Activated CD8-positive, alpha-beta memory T cell treated with anti-CD3 and anti-CD28 coated beads, Interleukin-2, amount 10 ng/mL, durations not matched to agents 7 days and 5 days (primary cell): Measurements from ENCODE around the gene ATXN7. TPM values are rescaled to one million over a fixed set of nuclear protein-coding genes. Genes with fewer than 3 reads are reported as not detected.

Experiments
- ATAC-seq: fragments of 150-1000 bp; cut with Tn5 transposase; one replicate; pipeline ENCODE4 v1.10.0; 2021; ENCODE audit warnings: moderate library complexity
- CTCF ChIA-PET: fragments of 350-600 bp; sonication (Branson Sonifier 250); formaldehyde crosslinking; loops from one replicate; lab custom pipeline; 2021; ENCODE audit warnings: antibody characterized with exemption; lab: Charles Lee
- DNase-seq: peaks from one replicate; pipeline ENCODE4 v3.0.0-alpha.2; 2020
- H3K27ac Mint-ChIP-seq: one replicate; pipeline ENCODE4 v1.8.0; 2021; ENCODE audit warnings: mild to moderate bottlenecking, mixed read lengths
- H3K27me3 Mint-ChIP-seq: one replicate; pipeline ENCODE4 v1.8.0; 2021; ENCODE audit warnings: mixed read lengths
- H3K36me3 Mint-ChIP-seq: one replicate; pipeline ENCODE4 v1.8.0; 2021; ENCODE audit warnings: mild to moderate bottlenecking, mixed read lengths
- H3K4me1 Mint-ChIP-seq: one replicate; pipeline ENCODE4 v1.8.0; 2021; ENCODE audit warnings: mixed read lengths
- H3K4me3 Mint-ChIP-seq: one replicate; pipeline ENCODE4 v1.8.0; 2021; ENCODE audit warnings: mild to moderate bottlenecking, moderate library complexity, mixed read lengths
- H3K9me3 Mint-ChIP-seq: one replicate; pipeline ENCODE4 v1.8.0; 2022; ENCODE audit warnings: low read depth, mixed read lengths
- total RNA-seq, 2 experiments: library from RNA; stranded (reverse); gene quantifications; one replicate each; pipeline ENCODE4 v1.2.3, GENCODE V29; 2021

Gene ATXN7
- total RNA-seq, 2 experiments from 2014 or later = 41.9 to 56.5 TPM

DNA sequence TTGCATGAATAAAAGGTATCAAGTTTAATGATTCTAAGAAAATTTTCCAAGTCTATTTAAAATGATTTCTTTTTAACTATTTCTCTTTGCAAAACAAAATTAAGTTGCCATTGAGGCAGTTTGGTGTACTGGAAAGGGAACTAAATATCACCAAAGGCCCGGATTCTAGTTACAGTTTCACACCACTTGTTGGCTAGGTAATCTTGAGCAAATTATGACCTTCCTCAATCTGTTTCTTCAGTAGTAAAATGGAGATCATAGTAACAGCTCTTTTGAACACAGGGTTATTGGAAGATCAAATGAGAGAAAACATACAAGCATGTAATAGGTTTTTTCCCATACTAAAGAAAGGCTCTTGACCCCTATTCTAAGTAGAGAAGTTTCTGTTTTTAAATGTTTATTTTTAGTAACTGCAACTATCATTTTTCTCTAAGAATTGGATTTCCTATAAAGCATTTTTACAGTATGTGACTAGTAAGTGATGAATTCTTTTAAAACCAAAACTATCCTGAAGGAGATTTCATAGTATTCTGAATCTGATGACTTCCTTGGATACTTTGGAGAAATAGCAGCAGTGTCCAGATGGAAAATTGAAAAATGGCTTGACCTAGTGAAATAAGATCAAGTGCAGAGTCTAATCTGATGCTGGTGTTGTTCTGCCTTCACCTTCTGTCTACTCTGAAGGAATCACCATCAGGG is 32.8 kb downstream of the ATXN7 start:
- CTCF ChIA-PET = interaction anchor here (1.1 kb wide), 1 partner anchor 16 kb away, joined by 3 read pairs; the partner anchor contains the start of gene SCAANT1
- H3K4me3 Mint-ChIP-seq = no peak overlapping the region
- peaks cover 52% of the 10 kb centered on the region for H3K36me3 Mint-ChIP-seq
- peaks cover 37% of the 10 kb centered on the region for H3K4me1 Mint-ChIP-seq
- H3K27me3 Mint-ChIP-seq = no peaks in the 10 kb centered on the region
- DNase-seq = no peak
- peaks cover 4% of the 10 kb centered on the region for H3K9me3 Mint-ChIP-seq
- ATAC-seq = no peak
- H3K27ac Mint-ChIP-seq = no peak overlapping the region

DNA sequence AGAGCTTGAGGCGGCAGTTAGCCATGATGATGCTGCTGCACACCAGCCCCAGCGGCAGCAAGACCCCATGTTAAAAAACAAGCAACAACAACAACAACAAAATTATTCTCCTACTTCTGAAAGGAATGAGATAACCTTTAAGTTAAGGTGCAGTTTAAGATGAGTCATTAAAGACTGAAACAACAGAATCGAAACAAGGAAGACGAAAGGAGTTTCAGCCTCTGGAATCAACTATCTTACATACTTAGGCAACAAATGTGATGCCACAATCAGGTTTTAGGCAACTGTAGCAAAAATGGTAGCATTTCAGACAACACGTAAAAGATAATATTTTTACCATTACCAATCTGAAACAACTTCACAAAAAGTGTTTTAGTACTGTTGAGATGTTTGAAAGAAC is 36.3 kb downstream of the ATXN7 start:
- Mint-ChIP-seq H3K36me3 (peaks cover 45% of the 10 kb centered on the region), H3K27ac (no peak overlapping the region), H3K4me3 (no peak overlapping the region), H3K27me3 (no peaks in the 10 kb centered on the region), H3K9me3 (peaks cover 4% of the 10 kb centered on the region), H3K4me1 (peaks cover 32% of the 10 kb centered on the region)
- DNase-seq (no peak), ATAC-seq (no peak)
- CTCF ChIA-PET = no interaction called here

DNA sequence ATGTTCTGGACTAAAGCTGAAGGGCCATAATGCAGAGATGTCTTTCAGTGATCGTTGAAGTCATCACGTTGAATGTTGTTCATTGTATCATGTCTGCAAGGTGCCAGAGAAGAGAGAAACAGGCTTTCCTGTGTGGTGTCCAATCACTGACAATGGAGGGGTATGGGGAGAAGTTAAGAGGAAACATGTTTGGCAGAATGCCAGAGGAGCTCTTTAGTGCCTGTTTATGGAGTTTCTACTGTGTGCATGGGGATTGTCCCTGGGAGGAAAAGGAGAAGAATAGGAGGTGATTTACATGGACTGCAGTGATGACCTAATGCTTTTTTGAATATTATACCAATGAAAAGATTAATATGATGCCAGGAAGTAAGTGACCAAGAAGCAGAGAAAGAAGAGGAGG is 36.8 kb downstream of the ATXN7 start:
- Mint-ChIP-seq H3K36me3 (peaks cover 45% of the 10 kb centered on the region), H3K27me3 (no peaks in the 10 kb centered on the region), H3K4me3 (no peak overlapping the region), H3K4me1 (peaks cover 28% of the 10 kb centered on the region), H3K9me3 (peaks cover 4% of the 10 kb centered on the region), H3K27ac (peak overlapping the region; percentile 3)
- CTCF ChIA-PET = no interaction called here
- no peak for DNase-seq
- ATAC-seq = no peak

DNA sequence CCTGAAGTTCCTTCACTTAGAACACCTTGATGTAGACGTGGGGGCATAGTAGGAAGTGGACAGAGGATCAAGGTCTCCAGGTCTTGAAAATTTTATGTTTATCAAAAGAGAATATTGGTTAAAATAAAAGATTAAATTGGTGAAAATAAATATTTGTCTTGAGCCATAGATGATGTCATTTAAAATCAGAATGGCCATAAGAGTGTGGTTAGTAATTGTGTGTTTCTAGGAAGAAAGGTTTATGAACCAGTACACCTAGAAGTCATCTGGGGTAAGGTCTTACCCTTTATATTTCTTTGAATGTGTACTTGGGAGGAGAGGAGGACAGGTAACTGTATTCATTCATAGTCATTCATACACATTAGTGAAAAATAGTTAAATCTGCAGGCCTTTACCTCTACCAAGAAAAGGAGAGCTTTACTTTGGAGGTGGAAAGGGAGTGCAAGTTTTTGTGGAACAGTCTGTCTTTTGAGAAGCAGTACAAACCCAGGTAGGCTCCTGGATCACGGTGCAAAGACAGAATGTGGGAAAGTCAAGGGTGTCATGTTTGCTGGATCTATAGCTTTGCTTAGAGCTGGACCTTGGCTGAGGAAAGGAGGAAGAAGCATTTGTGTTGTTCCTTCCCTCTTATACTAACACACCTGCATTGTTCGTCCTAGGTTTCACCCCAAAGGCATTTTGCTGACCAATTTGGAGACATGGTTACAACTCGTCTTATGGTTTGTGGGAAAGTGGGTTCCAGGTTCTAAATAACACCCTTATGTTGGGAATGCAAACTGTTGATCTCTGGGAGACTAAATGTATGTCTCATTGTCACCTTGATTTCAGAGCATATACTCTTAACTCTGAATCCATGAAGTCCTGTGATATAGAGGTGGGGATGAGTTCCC is 42.3 kb downstream of the ATXN7 start:
- H3K36me3 Mint-ChIP-seq = peaks cover 21% of the 10 kb centered on the region
- H3K4me1 Mint-ChIP-seq = peaks cover 22% of the 10 kb centered on the region
- ATAC-seq (no peak), DNase-seq (no peak)
- peaks cover 3% of the 10 kb centered on the region for H3K9me3 Mint-ChIP-seq
- H3K27me3 Mint-ChIP-seq = no peaks in the 10 kb centered on the region
- no peak overlapping the region for H3K4me3 Mint-ChIP-seq
- CTCF ChIA-PET = no interaction called here
- H3K27ac Mint-ChIP-seq = no peak overlapping the region

DNA sequence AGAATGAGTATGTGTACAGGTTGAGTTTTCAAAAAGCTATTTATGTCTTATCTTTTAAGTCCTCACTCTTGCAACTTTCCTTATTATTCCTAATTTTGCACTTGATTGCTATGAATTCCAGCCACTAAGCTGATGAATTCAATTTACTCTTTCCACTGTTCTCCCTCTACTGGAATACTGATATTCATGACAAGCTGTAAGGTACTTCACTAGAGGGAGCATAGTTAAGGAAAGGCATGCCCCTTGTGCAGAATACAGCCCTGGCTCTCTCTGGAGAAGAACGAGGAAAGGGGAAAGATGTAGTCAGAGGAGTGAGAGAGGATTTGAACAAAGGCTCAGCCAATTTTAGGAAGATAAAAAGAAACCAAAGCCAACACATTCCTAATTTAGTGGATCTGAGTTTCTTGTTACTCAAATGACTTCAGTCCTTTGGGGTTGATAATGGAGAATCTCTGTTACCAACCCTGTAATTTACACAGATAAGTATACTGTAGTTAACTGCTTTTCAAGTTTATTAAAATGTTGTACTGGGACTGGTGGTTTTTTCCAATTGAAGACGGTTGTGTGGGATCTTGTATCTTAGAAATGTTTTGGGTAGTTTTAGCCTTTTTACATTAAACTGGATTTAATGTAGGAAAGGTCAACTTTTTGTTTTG is 44.5 kb downstream of the ATXN7 start:
- no peak for ATAC-seq
- peaks cover 26% of the 10 kb centered on the region for H3K4me1 Mint-ChIP-seq
- CTCF ChIA-PET = interaction anchor here (1.6 kb wide), 1 partner anchor 23 kb away, joined by 3 read pairs; no protein-coding TSS in a partner anchor
- no peak overlapping the region for H3K4me3 Mint-ChIP-seq
- DNase-seq = no peak
- no peak overlapping the region for H3K27ac Mint-ChIP-seq
- H3K27me3 Mint-ChIP-seq = no peaks in the 10 kb centered on the region
- H3K9me3 Mint-ChIP-seq = no peaks in the 10 kb centered on the region
- peaks cover 8% of the 10 kb centered on the region for H3K36me3 Mint-ChIP-seq

DNA sequence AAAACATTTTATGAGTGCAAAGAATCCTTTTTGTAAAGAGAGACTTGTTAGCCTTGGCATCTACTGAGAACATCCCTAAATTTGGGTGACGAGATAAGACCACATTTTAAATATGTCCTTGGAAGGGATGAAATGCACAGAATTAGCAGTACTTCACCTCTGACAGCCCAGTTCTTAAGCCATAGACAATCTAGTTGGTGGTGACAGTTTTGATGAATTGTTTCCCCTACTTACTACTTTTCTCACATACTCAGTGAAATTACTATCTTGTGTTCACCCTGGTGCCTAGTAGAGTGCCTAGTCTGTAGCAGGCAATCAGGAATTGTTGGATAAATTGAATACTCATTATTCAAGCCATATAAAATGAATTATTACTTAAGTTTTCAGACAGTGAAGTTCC is 45.1 kb downstream of the ATXN7 start:
- Mint-ChIP-seq H3K4me3 (no peak overlapping the region), H3K4me1 (peaks cover 31% of the 10 kb centered on the region), H3K27me3 (no peaks in the 10 kb centered on the region), H3K27ac (no peak overlapping the region), H3K36me3 (peaks cover 13% of the 10 kb centered on the region), H3K9me3 (no peaks in the 10 kb centered on the region)
- CTCF ChIA-PET = no interaction called here
- ATAC-seq (no peak), DNase-seq (no peak)

DNA sequence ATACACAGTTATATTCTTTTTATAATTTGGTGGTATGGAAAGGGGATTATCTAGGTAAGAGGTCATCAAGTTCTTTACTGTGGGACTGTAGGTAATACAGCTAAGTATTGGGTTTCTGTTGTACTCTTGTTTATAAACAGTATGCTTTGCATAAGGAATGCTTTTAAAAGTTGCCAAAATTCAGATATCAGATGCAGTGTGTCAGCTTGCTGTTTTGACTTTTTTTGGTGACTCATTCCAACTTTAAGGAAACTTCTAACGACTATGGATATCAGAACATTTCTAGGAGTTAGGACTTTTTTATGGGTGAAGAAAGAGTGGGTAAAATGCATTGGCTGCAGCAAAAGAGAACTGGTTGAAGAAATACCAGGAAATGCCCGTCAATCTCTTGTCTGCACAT is 45.8 kb downstream of the ATXN7 start:
- Mint-ChIP-seq H3K4me3 (no peak overlapping the region), H3K27me3 (no peaks in the 10 kb centered on the region), H3K4me1 (peaks cover 38% of the 10 kb centered on the region), H3K27ac (no peak overlapping the region), H3K36me3 (peaks cover 18% of the 10 kb centered on the region), H3K9me3 (no peaks in the 10 kb centered on the region)
- CTCF ChIA-PET = no interaction called here
- no peak for DNase-seq
- ATAC-seq = no peak

DNA sequence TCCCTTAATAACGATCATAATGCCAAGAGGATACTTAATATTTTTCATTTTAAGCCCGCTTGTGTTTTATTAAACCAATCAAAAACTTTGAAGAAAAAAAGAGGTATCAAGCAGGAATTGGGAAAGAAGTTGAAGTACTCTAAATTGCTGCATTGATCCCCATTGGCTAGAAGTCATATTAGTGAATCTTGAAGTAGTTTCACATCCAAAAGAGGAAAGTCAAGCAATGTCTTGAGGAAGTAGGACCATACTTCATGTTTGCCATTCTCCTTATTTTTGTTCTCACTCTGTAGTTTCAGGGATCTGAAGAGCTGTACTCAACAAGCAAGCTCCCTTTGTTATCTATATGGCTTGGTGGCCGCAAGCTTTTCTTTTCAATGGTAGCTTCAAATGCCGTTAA is 46.3 kb downstream of the ATXN7 start:
- DNase-seq = no peak
- H3K27me3 Mint-ChIP-seq = no peaks in the 10 kb centered on the region
- H3K9me3 Mint-ChIP-seq = no peaks in the 10 kb centered on the region
- peaks cover 19% of the 10 kb centered on the region for H3K36me3 Mint-ChIP-seq
- ATAC-seq = no peak
- CTCF ChIA-PET = no interaction called here
- H3K27ac Mint-ChIP-seq = no peak overlapping the region
- H3K4me1 Mint-ChIP-seq = peaks cover 42% of the 10 kb centered on the region
- no peak overlapping the region for H3K4me3 Mint-ChIP-seq

DNA sequence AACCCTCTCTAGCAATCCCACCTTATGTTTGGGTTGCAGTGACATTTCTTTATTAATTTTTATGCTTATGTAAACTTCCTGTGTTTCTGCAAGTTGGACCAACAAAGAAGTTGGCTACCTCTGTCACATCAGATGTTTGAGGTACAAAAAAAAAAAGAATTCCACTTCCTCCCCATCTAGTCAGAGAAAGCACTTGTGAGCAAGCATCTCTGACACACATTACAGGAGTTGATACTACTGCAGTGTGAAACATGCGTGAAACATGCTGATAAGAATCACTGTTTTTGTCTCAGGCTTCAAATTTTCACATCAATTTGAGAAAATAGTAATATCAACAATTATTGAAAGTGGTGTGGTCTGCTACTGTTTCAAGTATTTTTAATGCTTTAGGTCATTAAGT is 47.2 kb downstream of the ATXN7 start:
- CTCF ChIA-PET = interaction anchor here (1.3 kb wide), 1 partner anchor 68 kb away, joined by 3 read pairs; no protein-coding TSS in a partner anchor
- Mint-ChIP-seq H3K4me3 (peak overlapping the region; percentile 86), H3K4me1 (peaks cover 45% of the 10 kb centered on the region), H3K27me3 (no peaks in the 10 kb centered on the region), H3K9me3 (no peaks in the 10 kb centered on the region), H3K36me3 (peaks cover 24% of the 10 kb centered on the region), H3K27ac (peak overlapping the region; percentile 98)
- no peak for DNase-seq
- ATAC-seq = no peak

DNA sequence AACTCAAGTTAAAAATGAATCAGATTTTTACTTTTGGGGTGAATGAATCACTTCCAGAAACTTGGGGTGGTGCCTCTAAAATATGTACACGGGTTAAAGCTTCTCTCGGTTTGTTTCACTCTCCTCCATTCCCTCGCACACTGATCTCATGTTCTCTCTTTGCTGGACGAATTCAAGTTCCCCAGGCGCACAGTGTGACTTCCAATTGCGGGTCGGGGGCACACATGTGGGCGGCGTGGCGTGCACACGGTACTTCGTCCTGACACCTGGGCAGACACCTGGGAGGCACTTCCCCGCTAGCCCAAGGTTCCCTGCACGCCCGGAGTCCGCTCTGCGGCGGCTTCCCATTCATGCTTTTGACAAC is 47.8 kb downstream of the ATXN7 start:
- Mint-ChIP-seq H3K4me1 (peaks cover 48% of the 10 kb centered on the region), H3K9me3 (no peaks in the 10 kb centered on the region), H3K27ac (peak overlapping the region; percentile 98), H3K36me3 (peaks cover 29% of the 10 kb centered on the region), H3K4me3 (peak overlapping the region; percentile 86), H3K27me3 (no peaks in the 10 kb centered on the region)
- peak; percentile 31 for ATAC-seq
- CTCF ChIA-PET = interaction anchor here (1.0 to 1.4 kb wide), 7 partner anchors 16 to 112 kb away, joined by 3 to 4 read pairs (median 3); partner anchors contain the start of gene PSMD6
- no peak for DNase-seq

DNA sequence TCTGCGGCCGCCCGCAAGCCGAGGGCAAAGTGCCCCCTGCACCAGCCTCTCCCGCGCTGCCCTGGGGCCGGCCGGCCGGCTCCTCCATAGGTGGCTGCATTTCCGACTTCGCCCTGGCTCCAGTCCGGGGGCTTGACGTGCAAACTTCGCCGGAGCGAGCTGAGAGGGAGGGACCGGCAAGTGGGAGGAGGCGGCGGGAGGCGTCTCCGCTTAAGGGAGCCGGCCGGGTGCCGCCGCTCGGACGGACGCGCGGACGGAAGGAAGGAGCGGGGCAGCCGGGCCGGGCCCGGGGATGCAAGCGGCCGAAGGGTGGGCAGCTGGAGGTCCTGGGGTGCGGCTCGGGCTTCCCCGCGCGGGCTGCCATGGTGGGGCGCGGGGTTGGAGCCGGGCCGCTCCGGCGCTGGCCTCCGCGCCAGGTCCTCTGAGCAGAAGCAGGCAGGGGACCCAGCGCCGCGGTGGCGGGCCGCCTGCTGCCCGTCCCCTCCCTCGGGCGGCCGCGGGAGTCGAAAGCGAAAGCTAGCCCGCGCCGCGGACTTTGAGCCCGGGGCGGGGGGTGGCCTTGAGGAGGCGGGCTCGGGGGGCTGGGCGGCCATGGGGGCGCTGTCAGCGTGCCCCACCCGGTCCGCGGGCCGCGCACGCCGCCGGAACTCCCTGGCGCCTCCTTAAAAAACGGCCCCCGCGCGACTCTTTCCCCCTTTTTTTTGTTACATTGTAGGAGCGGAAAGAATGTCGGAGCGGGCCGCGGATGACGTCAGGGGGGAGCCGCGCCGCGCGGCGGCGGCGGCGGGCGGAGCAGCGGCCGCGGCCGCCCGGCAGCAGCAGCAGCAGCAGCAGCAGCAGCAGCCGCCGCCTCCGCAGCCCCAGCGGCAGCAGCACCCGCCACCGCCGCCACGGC is 48.5 kb downstream of the ATXN7 start, which contains the start of gene SCAANT1:
SCAANT1 (minus strand) TSS at position 511 of the 895 bp plus-strand sequence.
- H3K9me3 Mint-ChIP-seq = no peaks in the 10 kb centered on the region

More for the DNA sequence above, 48.5 kb downstream of the ATXN7 start, which contains the start of gene SCAANT1:
- DNase-seq (peak; percentile 89), ATAC-seq (peak; percentile 79)
- Mint-ChIP-seq H3K4me3 (peak within 1 kb of the TSS; percentile 86), H3K27me3 (no peaks in the 10 kb centered on the region), H3K4me1 (peaks cover 51% of the 10 kb centered on the region), H3K36me3 (peaks cover 33% of the 10 kb centered on the region), H3K27ac (peak within 1 kb of the TSS; percentile 98)
- CTCF ChIA-PET = interaction anchor here (0.9 to 1.4 kb wide), 8 partner anchors 16 to 111 kb away, joined by 3 to 4 read pairs (median 3); partner anchors contain the start of gene PSMD6
